ENCODE results near the gene CDCA7L.

The CDCA7L gene

GRCh38 chr7:21883069-21883468, 62.6 kb downstream of the CDCA7L start:
- Histone ChIP-seq H3K27me3 (ENCODE audit: insufficient read depth, poor library complexity, severe bottlenecking) (no peaks in the 10 kb centered on the region), H3K9me3 (ENCODE audit: severe bottlenecking) (no peaks in the 10 kb centered on the region), H3K4me3 (ENCODE audit: severe bottlenecking) (no peak overlapping the region), H3K36me3 (ENCODE audit: low read depth) (no peaks in the 10 kb centered on the region), H3K4me1 (ENCODE audit: insufficient read depth, poor library complexity, severe bottlenecking) (no peaks in the 10 kb centered on the region), H3K27ac (ENCODE audit: poor library complexity, severe bottlenecking) (no peak overlapping the region)
- DNase-seq (ENCODE audit: low spot score), result no peak
- ATAC-seq (ENCODE audit: low read depth), result no peak
- TF ChIP-seq CTCF (IDR thresholded peaks at IDR 0.05; ENCODE audit: poor library complexity, severe bottlenecking), result no peak

GRCh38 chr7:21869785-21870402, 75.8 kb downstream of the CDCA7L start:
- Histone ChIP-seq H3K27me3 (ENCODE audit: insufficient read depth, poor library complexity, severe bottlenecking) (no peaks in the 10 kb centered on the region), H3K36me3 (ENCODE audit: low read depth) (no peaks in the 10 kb centered on the region), H3K9me3 (ENCODE audit: severe bottlenecking) (no peaks in the 10 kb centered on the region), H3K4me3 (ENCODE audit: severe bottlenecking) (no peak overlapping the region), H3K27ac (ENCODE audit: poor library complexity, severe bottlenecking) (no peak overlapping the region), H3K4me1 (ENCODE audit: insufficient read depth, poor library complexity, severe bottlenecking) (no peaks in the 10 kb centered on the region)
- no peak for DNase-seq (ENCODE audit: low spot score)
- ATAC-seq (ENCODE audit: low read depth), result peak; percentile 23; the same call in 1 of the 3 replicates
- no peak for TF ChIP-seq CTCF (IDR thresholded peaks at IDR 0.05; ENCODE audit: poor library complexity, severe bottlenecking)

DNA sequence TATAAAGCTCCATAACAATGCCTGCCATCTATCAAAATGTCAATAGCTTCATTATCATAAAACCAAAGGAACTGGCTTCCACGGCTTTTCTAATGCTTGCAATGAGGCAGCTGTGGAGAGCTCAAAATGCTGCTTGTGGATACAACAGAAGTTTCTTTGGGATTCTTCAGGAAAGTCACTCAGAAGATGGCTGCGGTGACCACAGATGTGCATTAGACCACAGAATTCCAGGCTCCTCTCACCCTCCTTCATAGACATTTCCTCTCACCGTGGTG, 77.2 kb downstream of the CDCA7L start:
- DNase-seq (ENCODE audit: low spot score) (no peak), ATAC-seq (ENCODE audit: low read depth) (no peak)
- Histone ChIP-seq H3K27me3 (ENCODE audit: insufficient read depth, poor library complexity, severe bottlenecking) (no peaks in the 10 kb centered on the region), H3K27ac (ENCODE audit: poor library complexity, severe bottlenecking) (no peak overlapping the region), H3K4me3 (ENCODE audit: severe bottlenecking) (no peak overlapping the region), H3K36me3 (ENCODE audit: low read depth) (no peaks in the 10 kb centered on the region), H3K4me1 (ENCODE audit: insufficient read depth, poor library complexity, severe bottlenecking) (no peaks in the 10 kb centered on the region), H3K9me3 (ENCODE audit: severe bottlenecking) (no peaks in the 10 kb centered on the region)
- no peak for TF ChIP-seq CTCF (IDR thresholded peaks at IDR 0.05; ENCODE audit: poor library complexity, severe bottlenecking)

DNA sequence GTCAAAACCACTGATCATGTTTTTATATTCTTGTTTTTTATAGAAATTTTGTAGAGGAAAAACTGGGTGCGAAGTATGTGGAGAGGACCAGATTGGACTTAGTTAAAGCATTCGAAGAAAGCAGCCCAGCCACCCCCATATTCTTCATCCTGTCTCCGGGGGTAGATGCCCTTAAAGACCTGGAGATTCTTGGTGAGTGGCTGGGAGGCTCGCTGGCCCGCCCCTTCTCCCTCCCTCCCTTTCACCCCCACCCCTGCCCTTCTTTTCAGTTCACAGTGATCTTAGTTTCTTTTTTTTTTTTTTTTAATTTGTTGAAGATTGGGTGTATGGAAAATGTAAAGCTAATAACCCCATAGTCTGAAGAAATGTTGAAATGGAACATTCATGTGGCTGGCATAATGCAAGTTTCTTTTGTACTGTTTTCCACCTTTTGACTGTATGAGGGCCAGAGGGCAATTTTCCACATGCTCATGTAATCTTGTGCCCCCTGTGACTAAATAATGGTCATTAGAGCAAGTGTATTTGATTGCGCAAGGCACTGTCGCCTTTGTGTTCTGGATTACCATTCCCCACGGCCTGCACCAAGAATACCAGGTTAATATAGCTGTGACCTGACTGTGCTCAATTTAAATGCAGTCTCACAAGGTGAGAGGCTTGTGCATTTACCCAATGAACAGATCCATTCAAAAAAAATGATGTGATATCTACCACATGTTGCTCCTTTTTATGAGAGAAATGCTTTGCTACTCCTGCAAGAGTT, 77.7 kb downstream of the CDCA7L start:
- DNase-seq (ENCODE audit: low spot score), result no peak
- H3K4me1 ChIP-seq (ENCODE audit: insufficient read depth, poor library complexity, severe bottlenecking), result no peaks in the 10 kb centered on the region
- H3K9me3 ChIP-seq (ENCODE audit: severe bottlenecking), result no peaks in the 10 kb centered on the region

More for the DNA sequence above, 77.7 kb downstream of the CDCA7L start:
- H3K36me3 ChIP-seq (ENCODE audit: low read depth), result no peaks in the 10 kb centered on the region
- no peaks in the 10 kb centered on the region for H3K27me3 ChIP-seq (ENCODE audit: insufficient read depth, poor library complexity, severe bottlenecking)
- no peak for TF ChIP-seq CTCF (IDR thresholded peaks at IDR 0.05; ENCODE audit: poor library complexity, severe bottlenecking)
- no peak for ATAC-seq (ENCODE audit: low read depth)
- H3K27ac ChIP-seq (ENCODE audit: poor library complexity, severe bottlenecking), result no peak overlapping the region
- no peak overlapping the region for H3K4me3 ChIP-seq (ENCODE audit: severe bottlenecking)
